Activated naive CD8-positive, alpha-beta T cell treated with anti-CD3 and anti-CD28 coated beads, Interleukin-2, amount 10 ng/mL, durations not matched to agents 7 days and 5 days (primary cell): ENCODE results near the gene IBTK. TPM values are rescaled to one million over a fixed set of nuclear protein-coding genes. Genes with fewer than 3 reads are reported as not detected.
A peak's percentile ranks its signal among the peaks of the same experiment; 100 is the strongest.
"Not testable (repeated sequence)": the region's sequence is repeated elsewhere in the genome, so short reads cannot be mapped to it uniquely, and the experiment has no call there.

Experiments used
- ATAC-seq: fragments of 150-1000 bp; cut with Tn5 transposase; one replicate; pipeline ENCODE4 v1.10.0; 2021; ENCODE audit warnings: low read depth, moderate library complexity
- POLR2A ChIA-PET: fragments of 350-600 bp; sonication (Branson Sonifier 250); formaldehyde crosslinking; loops from one replicate; lab custom pipeline; 2021; ENCODE audit warnings: antibody characterized with exemption; lab: Charles Lee
- DNase-seq: peaks from one replicate; pipeline ENCODE4 v3.0.0; 2021
- H3K27ac Mint-ChIP-seq: one replicate; pipeline ENCODE4 v1.8.0; 2022; ENCODE audit warnings: mild to moderate bottlenecking, mixed read lengths
- H3K27me3 Mint-ChIP-seq: one replicate; pipeline ENCODE4 v1.8.0; 2022; ENCODE audit warnings: mild to moderate bottlenecking, moderate library complexity, mixed read lengths
- H3K36me3 Mint-ChIP-seq: one replicate; pipeline ENCODE4 v1.8.0; 2021; ENCODE audit warnings: mild to moderate bottlenecking, mixed read lengths
- H3K4me1 Mint-ChIP-seq: one replicate; pipeline ENCODE4 v1.8.0; 2021; ENCODE audit warnings: mixed read lengths
- H3K4me3 Mint-ChIP-seq: one replicate; pipeline ENCODE4 v1.8.0; 2022; ENCODE audit warnings: mild to moderate bottlenecking, moderate library complexity, mixed read lengths
- H3K9me3 Mint-ChIP-seq: one replicate; pipeline ENCODE4 v1.8.0; 2021; ENCODE audit warnings: mixed read lengths
- total RNA-seq, 2 experiments: library from RNA; stranded (reverse); gene quantifications; one replicate each; pipeline ENCODE4 v1.2.3, GENCODE V29; 2021

The IBTK gene
- total RNA-seq, 2 experiments from 2014 or later: 24.6 to 25.3 TPM

- no peak for ATAC-seq
- DNase-seq: no peak
- H3K36me3 Mint-ChIP-seq: peaks cover 20% of the 10 kb centered on the region
- H3K4me3 Mint-ChIP-seq: no peak overlapping the region
- no peaks in the 10 kb centered on the region for H3K9me3 Mint-ChIP-seq
- no peaks in the 10 kb centered on the region for H3K27me3 Mint-ChIP-seq
- no peaks in the 10 kb centered on the region for H3K4me1 Mint-ChIP-seq
- POLR2A ChIA-PET: no interaction called here
- H3K27ac Mint-ChIP-seq: no peak overlapping the region
Observed at GRCh38 chr6:82185948-82186535, 61.5 kb downstream of the IBTK start.

- Mint-ChIP-seq H3K9me3 (no peaks in the 10 kb centered on the region), H3K4me3 (no peak overlapping the region), H3K36me3 (peaks cover 13% of the 10 kb centered on the region), H3K27me3 (no peaks in the 10 kb centered on the region), H3K4me1 (no peaks in the 10 kb centered on the region), H3K27ac (no peak overlapping the region)
- POLR2A ChIA-PET: no interaction called here
- no peak for DNase-seq
- no peak for ATAC-seq
Observed at GRCh38 chr6:82183642-82184282, 63.8 kb downstream of the IBTK start.

GRCh38 chr6:82182756-82183155 lies 64.8 kb downstream of the IBTK start:
- H3K4me3 Mint-ChIP-seq: no peak overlapping the region
- DNase-seq (no peak), ATAC-seq (no peak)
- H3K27ac Mint-ChIP-seq: no peak overlapping the region
- H3K4me1 Mint-ChIP-seq: no peaks in the 10 kb centered on the region
- no peaks in the 10 kb centered on the region for H3K9me3 Mint-ChIP-seq
- no peaks in the 10 kb centered on the region for H3K27me3 Mint-ChIP-seq
- peaks cover 16% of the 10 kb centered on the region for H3K36me3 Mint-ChIP-seq
- POLR2A ChIA-PET: no interaction called here

DNA sequence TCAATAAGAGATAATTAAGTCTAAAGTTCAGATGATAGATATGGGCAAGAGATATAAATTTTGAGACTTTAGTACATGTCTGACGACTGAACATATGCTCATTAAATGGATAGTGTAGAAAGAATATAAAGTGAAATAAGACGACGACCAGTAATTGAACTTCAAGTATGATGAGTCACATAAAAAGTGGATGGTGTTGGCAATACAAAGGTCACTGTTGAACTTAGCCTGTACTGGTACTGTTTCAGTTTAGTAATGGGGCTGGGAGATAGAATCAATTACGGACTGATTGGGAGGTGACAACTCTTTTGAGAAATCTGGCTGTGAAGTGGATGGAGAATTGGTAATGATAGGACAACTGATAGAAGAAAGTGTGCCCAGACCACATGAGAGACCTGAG lies 68.1 kb downstream of the IBTK start:
- POLR2A ChIA-PET: no interaction called here
- H3K27me3 Mint-ChIP-seq: no peaks in the 10 kb centered on the region
- no peaks in the 10 kb centered on the region for H3K4me1 Mint-ChIP-seq
- no peak overlapping the region for H3K4me3 Mint-ChIP-seq
- DNase-seq (no peak), ATAC-seq (no peak)
- peaks cover 17% of the 10 kb centered on the region for H3K36me3 Mint-ChIP-seq
- H3K27ac Mint-ChIP-seq: no peak overlapping the region
- H3K9me3 Mint-ChIP-seq: no peaks in the 10 kb centered on the region

DNA sequence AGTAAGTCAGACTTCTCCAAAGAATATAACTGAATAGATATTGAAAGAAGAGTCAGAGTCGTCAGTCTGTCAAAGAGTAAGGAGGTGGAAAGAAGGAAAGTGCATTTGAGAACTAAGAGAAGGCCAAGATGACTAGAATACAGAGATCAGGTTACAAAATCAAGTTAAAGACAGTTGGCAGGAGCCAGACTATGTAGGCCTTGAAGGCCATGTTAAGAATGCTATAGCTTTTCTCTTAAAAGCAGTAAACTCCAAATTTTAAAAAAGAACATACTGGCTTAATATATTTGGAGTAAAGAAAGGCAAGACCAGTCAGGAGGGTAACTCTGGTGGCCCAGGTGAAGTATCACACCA lies 68.8 kb downstream of the IBTK start:
- ATAC-seq: no peak
- H3K36me3 Mint-ChIP-seq: peaks cover 17% of the 10 kb centered on the region
- DNase-seq: no peak
- no peaks in the 10 kb centered on the region for H3K27me3 Mint-ChIP-seq
- H3K9me3 Mint-ChIP-seq: no peaks in the 10 kb centered on the region
- H3K27ac Mint-ChIP-seq: no peak overlapping the region
- H3K4me1 Mint-ChIP-seq: no peaks in the 10 kb centered on the region
- no peak overlapping the region for H3K4me3 Mint-ChIP-seq
- POLR2A ChIA-PET: no interaction called here

DNA sequence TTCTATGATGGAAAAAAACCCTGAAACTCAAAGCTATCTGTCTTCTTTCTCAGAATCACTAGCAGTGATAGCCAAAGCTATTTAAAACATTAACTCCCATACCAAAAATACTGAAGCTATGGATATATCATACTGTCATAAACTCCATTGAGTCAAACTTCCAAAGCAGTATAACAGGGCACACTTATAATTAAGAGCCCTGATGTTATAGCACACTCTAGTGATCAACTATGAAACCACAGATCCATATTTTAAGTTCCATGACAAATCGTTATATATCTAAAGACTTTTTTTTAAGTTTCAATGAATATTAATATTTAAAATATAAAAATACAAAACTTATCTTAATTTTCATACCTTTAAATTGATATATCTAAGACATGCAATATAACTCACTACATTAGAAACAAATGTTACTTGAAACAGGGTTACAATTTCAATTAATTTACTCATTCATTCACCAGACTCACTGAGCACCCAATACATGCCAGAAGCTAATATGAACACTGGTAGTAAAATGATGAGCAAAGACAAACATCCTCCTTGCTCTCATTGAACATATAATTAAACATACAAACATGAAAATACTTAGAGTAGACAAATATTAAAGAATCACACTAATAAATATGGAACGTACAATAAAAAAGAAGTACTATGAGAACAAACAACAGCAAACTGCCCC lies 69.3 kb downstream of the IBTK start:
- Mint-ChIP-seq H3K27me3 (no peaks in the 10 kb centered on the region), H3K4me3 (no peak overlapping the region), H3K36me3 (peaks cover 19% of the 10 kb centered on the region), H3K27ac (no peak overlapping the region), H3K4me1 (no peaks in the 10 kb centered on the region), H3K9me3 (no peaks in the 10 kb centered on the region)
- ATAC-seq: no peak
- DNase-seq: no peak
- POLR2A ChIA-PET: no interaction called here

- DNase-seq (no peak), ATAC-seq (no peak)
- Mint-ChIP-seq H3K9me3 (no peaks in the 10 kb centered on the region), H3K36me3 (peaks cover 23% of the 10 kb centered on the region), H3K27me3 (no peaks in the 10 kb centered on the region), H3K4me1 (no peaks in the 10 kb centered on the region), H3K27ac (no peak overlapping the region), H3K4me3 (no peak overlapping the region)
- POLR2A ChIA-PET: no interaction called here
Observed at GRCh38 chr6:82176616-82177015, 70.9 kb downstream of the IBTK start.

DNA sequence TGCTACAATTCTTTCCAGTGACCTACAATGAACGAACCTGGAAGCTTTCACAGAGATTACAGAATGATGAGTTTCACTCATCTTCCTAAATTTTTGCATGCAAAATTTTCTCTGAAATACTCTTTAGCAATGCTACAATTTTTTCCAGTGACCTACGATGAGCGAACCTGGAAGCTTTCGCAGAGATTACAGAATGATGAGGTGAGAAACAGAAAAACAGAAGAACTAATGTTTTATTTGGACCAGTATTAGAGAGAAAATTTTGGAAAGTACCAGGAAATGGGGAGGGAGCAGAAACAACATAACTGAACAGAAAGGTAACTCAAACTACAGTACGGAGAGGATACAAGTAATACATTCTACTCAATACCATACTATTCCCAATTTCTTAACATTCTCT lies 75.0 kb downstream of the IBTK start:
- no peaks in the 10 kb centered on the region for H3K9me3 Mint-ChIP-seq
- H3K4me3 Mint-ChIP-seq: no peak overlapping the region
- DNase-seq: no peak
- no peak for ATAC-seq
- peak overlapping the region; percentile 22 for H3K27ac Mint-ChIP-seq
- H3K4me1 Mint-ChIP-seq: no peaks in the 10 kb centered on the region
- POLR2A ChIA-PET: no interaction called here
- H3K36me3 Mint-ChIP-seq: peaks cover 27% of the 10 kb centered on the region
- no peaks in the 10 kb centered on the region for H3K27me3 Mint-ChIP-seq

GRCh38 chr6:82169138-82169876 lies 78.2 kb downstream of the IBTK start:
- DNase-seq (no peak), ATAC-seq (no peak)
- no peak overlapping the region for H3K27ac Mint-ChIP-seq
- H3K36me3 Mint-ChIP-seq: peaks cover 28% of the 10 kb centered on the region
- no peaks in the 10 kb centered on the region for H3K4me1 Mint-ChIP-seq
- POLR2A ChIA-PET: no interaction called here
- H3K9me3 Mint-ChIP-seq: no peaks in the 10 kb centered on the region
- H3K4me3 Mint-ChIP-seq: no peak overlapping the region
- no peaks in the 10 kb centered on the region for H3K27me3 Mint-ChIP-seq

- Mint-ChIP-seq H3K27me3 (no peaks in the 10 kb centered on the region), H3K4me3 (no peak overlapping the region), H3K4me1 (no peaks in the 10 kb centered on the region), H3K9me3 (no peaks in the 10 kb centered on the region), H3K36me3 (peaks cover 15% of the 10 kb centered on the region), H3K27ac (no peak overlapping the region)
- DNase-seq: no peak
- no peak for ATAC-seq
- POLR2A ChIA-PET: no interaction called here
Observed at GRCh38 chr6:82166493-82166892, 81.1 kb downstream of the IBTK start.

DNA sequence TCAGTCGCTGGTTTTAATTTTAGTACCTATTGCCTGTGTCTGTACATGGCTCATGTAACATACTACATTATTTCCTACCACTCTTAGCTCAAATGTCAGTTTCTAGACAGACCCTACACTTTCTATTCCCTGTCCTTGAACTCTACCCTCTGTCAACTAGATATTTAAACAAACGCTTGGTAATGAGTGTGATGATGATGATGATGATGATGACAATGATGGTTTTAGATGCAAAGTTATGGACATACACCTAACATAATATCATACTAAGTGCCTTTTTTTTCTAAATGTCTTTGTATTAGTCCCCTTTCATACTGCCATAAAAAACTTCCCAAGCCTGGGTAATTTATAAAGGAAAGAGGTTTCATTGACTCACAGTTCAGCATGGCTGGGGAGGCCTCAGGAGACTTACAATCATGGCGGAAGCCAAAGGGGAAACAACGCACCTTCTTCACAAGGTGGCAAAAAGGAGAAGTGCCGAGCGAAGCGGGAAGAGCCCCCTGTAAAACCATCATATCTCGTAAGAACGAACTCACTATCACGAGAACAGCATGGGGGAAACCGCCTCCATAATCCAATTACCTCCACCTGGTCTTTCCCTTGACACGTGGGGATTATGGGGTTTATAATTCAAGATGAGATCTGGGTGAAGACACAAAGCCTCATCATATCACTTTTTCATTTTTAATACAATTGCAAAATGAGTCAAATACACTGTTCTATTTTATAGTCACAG lies 87.1 kb downstream of the IBTK start:
- Mint-ChIP-seq H3K27me3 (no peaks in the 10 kb centered on the region), H3K9me3 (no peaks in the 10 kb centered on the region), H3K36me3 (no peaks in the 10 kb centered on the region), H3K4me1 (no peaks in the 10 kb centered on the region), H3K27ac (no peak overlapping the region), H3K4me3 (no peak overlapping the region)
- no peak for ATAC-seq
- no peak for DNase-seq
- POLR2A ChIA-PET: no interaction called here

- POLR2A ChIA-PET, ATAC-seq, DNase-seq, H3K4me1 Mint-ChIP-seq, H3K27me3 Mint-ChIP-seq, H3K4me3 Mint-ChIP-seq, H3K9me3 Mint-ChIP-seq, H3K27ac Mint-ChIP-seq, H3K36me3 Mint-ChIP-seq: not testable (repeated sequence)
Observed at GRCh38 chr6:82152786-82153185, 94.8 kb downstream of the IBTK start.

DNA sequence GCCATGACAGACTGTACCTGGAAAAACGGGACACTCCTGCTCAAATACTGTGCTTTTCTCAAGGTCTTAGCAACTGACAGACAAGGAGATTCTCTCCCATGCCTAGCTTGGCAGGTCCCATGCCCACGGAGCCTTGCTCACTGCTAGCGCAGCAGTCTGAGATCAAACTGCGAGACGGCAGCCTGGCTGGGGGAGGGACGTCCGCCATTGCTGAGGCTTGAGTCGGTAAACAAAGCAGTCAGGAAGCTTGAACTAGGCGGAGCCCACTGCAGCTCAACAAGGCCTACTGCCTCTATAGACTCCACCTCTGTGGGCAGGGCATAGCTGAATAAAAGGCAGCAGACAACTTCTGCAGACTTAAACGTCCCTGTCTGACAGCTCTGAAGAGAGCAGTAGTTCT lies 96.4 kb downstream of the IBTK start:
- H3K27ac Mint-ChIP-seq, H3K9me3 Mint-ChIP-seq, H3K36me3 Mint-ChIP-seq, ATAC-seq, H3K27me3 Mint-ChIP-seq, POLR2A ChIA-PET, H3K4me3 Mint-ChIP-seq, H3K4me1 Mint-ChIP-seq, DNase-seq: not testable (repeated sequence)
